GM10266 (cell line): ENCODE results near the gene PSMA7.

Source experiments
- DNase-seq: peaks from one replicate; pipeline ENCODE4 v3.0.0; 2012; ENCODE audit errors: extremely low spot score
- CTCF ChIP-seq: IDR thresholded peaks from 2 replicates; pipeline ENCODE4 v1.5.1; 2012; ENCODE audit warnings: mild to moderate bottlenecking, low read depth; ENCODE audit not compliant: control insufficient read depth, insufficient read depth; ENCODE audit errors: missing control alignments

Gene PSMA7

GRCh38 chr20:62168890-62169435, 25.8 kb upstream of the PSMA7 start:
- no peak for DNase-seq
- no peak for TF ChIP-seq CTCF

- DNase-seq: no peak
Measured at GRCh38 chr20:62168061-62168460, 24.9 kb upstream of the PSMA7 start.

DNA sequence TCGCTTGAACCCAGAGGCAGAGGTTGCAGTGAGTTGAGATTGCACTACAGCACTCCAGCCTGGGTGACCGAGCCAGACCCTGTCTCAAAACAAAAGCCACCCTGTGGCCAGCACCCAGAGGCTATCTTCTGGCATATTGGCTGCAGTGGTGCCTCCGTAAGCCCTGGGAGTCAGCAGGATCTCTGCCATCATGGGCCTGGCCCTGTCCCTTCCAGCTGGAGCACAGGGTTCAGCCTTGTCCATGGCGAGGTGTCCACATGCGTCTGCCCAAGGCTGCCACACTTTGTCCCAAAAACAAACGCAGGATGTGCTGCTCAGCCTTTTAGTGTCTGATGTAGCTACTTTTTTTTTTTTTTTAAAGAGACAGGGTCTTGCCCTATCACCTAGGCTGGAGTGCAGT, 24.3 kb upstream of the PSMA7 start:
- no peak for TF ChIP-seq CTCF
- DNase-seq: no peak

More at GRCh38 chr20:62168061-62168460, 24.9 kb upstream of the PSMA7 start:
- TF ChIP-seq CTCF: no peak

- DNase-seq: no peak
- no peak for TF ChIP-seq CTCF
Measured at GRCh38 chr20:62165762-62166399, 22.7 kb upstream of the PSMA7 start.

GRCh38 chr20:62164879-62165761, 21.9 kb upstream of the PSMA7 start:
- no peak for DNase-seq
- TF ChIP-seq CTCF: no peak

- TF ChIP-seq CTCF: no peak
- no peak for DNase-seq
Measured at GRCh38 chr20:62163986-62164762, 21.0 kb upstream of the PSMA7 start.
